NB4 (cell line): ENCODE measurements around the gene BTG1.

Source experiments
- DNase-seq: peaks from one replicate; pipeline ENCODE4 v3.0.0; 2010; ENCODE audit warnings: low read depth
- H3K4me3 ChIP-seq: one replicate; pipeline ENCODE4 v1.5.1; 2011; ENCODE audit warnings: mild to moderate bottlenecking, low read depth, low read length, moderate library complexity
- CTCF ChIP-seq: IDR thresholded peaks from one replicate; pipeline ENCODE4 v1.5.1; 2012; ENCODE audit warnings: low read depth, low read length
- MAX ChIP-seq: IDR thresholded peaks from 2 replicates; pipeline ENCODE4 v1.6.1; 2011; ENCODE audit warnings: low read depth, low read length
- MYC ChIP-seq: IDR thresholded peaks from 2 replicates; pipeline ENCODE4 v1.6.1; 2011; ENCODE audit warnings: low read depth, low read length
- POLR2A ChIP-seq: IDR thresholded peaks from 2 replicates; pipeline ENCODE4 v1.6.1; 2011; ENCODE audit warnings: mild to moderate bottlenecking; ENCODE audit not compliant: insufficient read length; ENCODE audit errors: extremely low read depth

The BTG1 gene

GRCh38 chr12:92118826-92119536 is 26.7 kb downstream of the BTG1 start:
- no peak for DNase-seq
- no peak for TF ChIP-seq POLR2A
- TF ChIP-seq CTCF = no peak
- TF ChIP-seq MAX = no peak
- no peak for TF ChIP-seq MYC
- no peak overlapping the region for H3K4me3 ChIP-seq

GRCh38 chr12:92114834-92115233 is 30.8 kb downstream of the BTG1 start:
- no peak overlapping the region for H3K4me3 ChIP-seq
- no peak for DNase-seq
- no peak for TF ChIP-seq CTCF
- no peak for TF ChIP-seq MAX
- no peak for TF ChIP-seq MYC
- no peak for TF ChIP-seq POLR2A

GRCh38 chr12:92111256-92111655 is 34.4 kb downstream of the BTG1 start:
- TF ChIP-seq MYC = no peak
- H3K4me3 ChIP-seq = no peak overlapping the region
- no peak for DNase-seq

- no peak overlapping the region for H3K4me3 ChIP-seq
- no peak for DNase-seq
- TF ChIP-seq MYC (no peak), MAX (no peak), POLR2A (no peak), CTCF (no peak)
Observed at GRCh38 chr12:92110083-92110640, 35.5 kb downstream of the BTG1 start.

- no peak for DNase-seq
- no peak overlapping the region for H3K4me3 ChIP-seq
- TF ChIP-seq POLR2A = no peak
- TF ChIP-seq MYC = no peak
- TF ChIP-seq CTCF = no peak
- TF ChIP-seq MAX = no peak
Observed at GRCh38 chr12:92109613-92110012, 36.0 kb downstream of the BTG1 start.

- peak; percentile 96 for DNase-seq
- no peak for TF ChIP-seq MYC
- no peak for TF ChIP-seq POLR2A
- TF ChIP-seq MAX = no peak
- TF ChIP-seq CTCF = no peak
- H3K4me3 ChIP-seq = no peak overlapping the region
Observed at GRCh38 chr12:92108651-92109050, 37.0 kb downstream of the BTG1 start.
